Astrocyte of the spinal cord (primary cell): ENCODE results near the gene SCN4B.

ENCODE experiments used
- DNase-seq: peaks from one replicate; pipeline ENCODE4 v3.0.0; 2011; ENCODE audit warnings: low read depth, low spot score
- H3K4me3 ChIP-seq: 2 replicates; pipeline ENCODE4 v1.5.1; 2011; ENCODE audit warnings: low read depth, mild to moderate bottlenecking, low read length, moderate library complexity
- in situ Hi-C: cut with HindIII; loops from 2 replicates; pipeline ENCODE4 v1.10.0; 2017; ENCODE audit warnings: low sequenced_read_pairs
- TF ChIP-seq, protein P1 (sequence below): IDR thresholded peaks from 2 replicates; pipeline ENCODE4 v1.5.1; 2012; ENCODE audit warnings: low read depth, mild to moderate bottlenecking, low read length, inconsistent platforms

The SCN4B gene

GRCh38 chr11:118157186-118157895 lies 4.7 kb upstream of the SCN4B start:
- H3K4me3 ChIP-seq, result no peak overlapping the region
- in situ Hi-C loops, result no loop called here
- DNase-seq, result no peak
- TF ChIP-seq, protein P1, sequence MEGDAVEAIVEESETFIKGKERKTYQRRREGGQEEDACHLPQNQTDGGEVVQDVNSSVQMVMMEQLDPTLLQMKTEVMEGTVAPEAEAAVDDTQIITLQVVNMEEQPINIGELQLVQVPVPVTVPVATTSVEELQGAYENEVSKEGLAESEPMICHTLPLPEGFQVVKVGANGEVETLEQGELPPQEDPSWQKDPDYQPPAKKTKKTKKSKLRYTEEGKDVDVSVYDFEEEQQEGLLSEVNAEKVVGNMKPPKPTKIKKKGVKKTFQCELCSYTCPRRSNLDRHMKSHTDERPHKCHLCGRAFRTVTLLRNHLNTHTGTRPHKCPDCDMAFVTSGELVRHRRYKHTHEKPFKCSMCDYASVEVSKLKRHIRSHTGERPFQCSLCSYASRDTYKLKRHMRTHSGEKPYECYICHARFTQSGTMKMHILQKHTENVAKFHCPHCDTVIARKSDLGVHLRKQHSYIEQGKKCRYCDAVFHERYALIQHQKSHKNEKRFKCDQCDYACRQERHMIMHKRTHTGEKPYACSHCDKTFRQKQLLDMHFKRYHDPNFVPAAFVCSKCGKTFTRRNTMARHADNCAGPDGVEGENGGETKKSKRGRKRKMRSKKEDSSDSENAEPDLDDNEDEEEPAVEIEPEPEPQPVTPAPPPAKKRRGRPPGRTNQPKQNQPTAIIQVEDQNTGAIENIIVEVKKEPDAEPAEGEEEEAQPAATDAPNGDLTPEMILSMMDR, result no peak

- no peak overlapping the region for H3K4me3 ChIP-seq
- DNase-seq, result no peak
- in situ Hi-C loops, result no loop called here
- TF ChIP-seq, protein P1, result no peak
These were observed 4.0 kb upstream of the SCN4B start for GRCh38 chr11:118156531-118157185.

DNA sequence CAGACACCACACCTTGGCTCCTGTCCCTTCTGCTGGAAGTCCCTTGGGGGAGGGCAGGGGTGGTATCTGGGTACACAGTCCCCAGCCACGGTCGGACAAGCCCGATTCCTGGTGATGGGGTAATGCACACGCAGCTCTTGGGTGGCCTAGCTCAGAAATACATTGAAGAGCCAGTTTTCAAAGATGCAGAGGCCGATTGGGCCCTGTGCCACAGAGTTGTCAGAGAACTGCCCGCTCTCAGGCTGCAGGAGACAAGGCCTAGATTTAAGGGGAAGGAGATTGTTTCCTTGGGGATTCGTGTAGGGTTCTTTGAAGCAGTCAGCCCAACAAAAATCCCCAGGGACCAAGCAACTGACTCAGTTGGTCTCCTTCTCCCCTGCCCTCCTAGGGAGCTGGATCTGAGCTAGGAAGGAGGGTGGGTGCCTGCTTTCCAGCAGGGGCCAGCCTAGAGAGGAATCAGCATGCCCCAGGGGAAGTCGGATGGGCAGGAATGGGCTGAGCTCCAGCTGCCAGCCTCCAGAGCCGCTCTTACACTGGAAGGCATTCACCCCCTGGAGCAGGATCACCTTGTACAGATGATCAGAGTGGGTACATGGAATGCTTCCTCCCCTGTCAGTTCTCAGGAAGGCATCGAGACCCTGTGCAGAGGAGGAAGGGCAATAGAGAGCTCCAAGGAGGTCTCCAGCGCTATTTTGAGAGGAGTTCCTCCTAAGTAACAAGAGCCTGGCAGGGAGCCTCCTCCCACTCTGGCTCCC lies 3.3 kb upstream of the SCN4B start:
- TF ChIP-seq, protein P1, result no peak
- in situ Hi-C loops, result no loop called here
- no peak overlapping the region for H3K4me3 ChIP-seq
- no peak for DNase-seq

DNA sequence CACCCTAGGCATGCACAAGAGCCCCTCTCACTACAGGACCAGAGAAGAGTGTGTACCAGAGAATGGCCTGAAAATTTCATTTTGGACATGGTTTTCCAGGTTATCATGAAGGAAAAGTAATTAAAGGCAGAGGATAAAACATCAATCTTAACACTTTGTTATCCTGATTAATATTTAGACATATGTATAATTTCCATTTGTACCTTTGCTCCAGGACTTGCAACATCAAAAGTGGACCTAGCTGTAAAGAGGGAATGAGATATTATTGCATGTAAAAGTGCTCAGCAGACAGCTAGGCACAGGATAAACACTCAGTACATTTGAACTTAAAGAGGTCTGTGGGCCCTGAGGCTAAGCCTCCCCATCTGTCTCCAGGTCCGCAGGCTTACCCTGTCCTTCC lies 2.0 kb upstream of the SCN4B start:
- DNase-seq, result no peak
- H3K4me3 ChIP-seq, result no peak overlapping the region
- in situ Hi-C loops, result no loop called here
- TF ChIP-seq, protein P1, result no peak

- TF ChIP-seq, protein P1, result no peak
- H3K4me3 ChIP-seq, result no peak overlapping the region
- no peak for DNase-seq
- in situ Hi-C loops, result no loop called here
These were observed 1.4 kb upstream of the SCN4B start for GRCh38 chr11:118153976-118154375.

GRCh38 chr11:118153516-118153915 lies 893 bp upstream of the SCN4B start:
- in situ Hi-C loops, result no loop called here
- no peak overlapping the region for H3K4me3 ChIP-seq
- TF ChIP-seq, protein P1, result no peak
- no peak for DNase-seq
